Measurements from ENCODE around the gene TP53RK.

The TP53RK gene

GRCh38 chr20:46689082-46689753 lies at the start of gene TP53RK:
Gene TP53RK, minus strand, starts transcription at chr20:46689444. Its CDS starts 30 bp downstream, at chr20:46689414.
- DNase-seq (ENCODE audit: low read depth in 2 of 2), result peak; percentile 97 to 98

- DNase-seq (ENCODE audit: low read depth in 2 of 2), result no peak
These were observed 46.2 kb upstream of the TP53RK start for GRCh38 chr20:46735436-46735835.

- DNase-seq (ENCODE audit: low read depth in 2 of 2), result no peak
These were observed 42.5 kb upstream of the TP53RK start for GRCh38 chr20:46731770-46732169.

- DNase-seq (ENCODE audit: low read depth in 2 of 2), result no peak
These were observed 36.2 kb upstream of the TP53RK start for GRCh38 chr20:46725186-46726165.

- DNase-seq (ENCODE audit: low read depth in 2 of 2), result no peak
These were observed 35.2 kb upstream of the TP53RK start for GRCh38 chr20:46724343-46724959.

GRCh38 chr20:46723039-46723438 lies 33.8 kb upstream of the TP53RK start:
- no peak for DNase-seq (ENCODE audit: low read depth in 2 of 2)

- DNase-seq (ENCODE audit: low read depth in 2 of 2), result no peak
These were observed 33.2 kb upstream of the TP53RK start for GRCh38 chr20:46722450-46722849.

- no peak for DNase-seq (ENCODE audit: low read depth in 2 of 2)
These were observed 32.2 kb upstream of the TP53RK start for GRCh38 chr20:46721476-46721875.

- no peak for DNase-seq (ENCODE audit: low read depth in 2 of 2)
These were observed 31.7 kb upstream of the TP53RK start for GRCh38 chr20:46720776-46721425.

- no peak for DNase-seq (ENCODE audit: low read depth in 2 of 2)
These were observed 30.8 kb upstream of the TP53RK start for GRCh38 chr20:46720019-46720418.

- no peak for DNase-seq (ENCODE audit: low read depth in 2 of 2)
These were observed 28.7 kb upstream of the TP53RK start for GRCh38 chr20:46717818-46718541.

GRCh38 chr20:46715292-46715756 lies 26.1 kb upstream of the TP53RK start:
- DNase-seq (ENCODE audit: low read depth in 2 of 2), result no peak

GRCh38 chr20:46713957-46714834 lies 25.0 kb upstream of the TP53RK start:
- no peak for DNase-seq (ENCODE audit: low read depth in 2 of 2)

GRCh38 chr20:46712056-46712636 lies 22.9 kb upstream of the TP53RK start:
- no peak for DNase-seq (ENCODE audit: low read depth in 2 of 2)

- DNase-seq (ENCODE audit: low read depth in 2 of 2), result no peak
These were observed 21.1 kb upstream of the TP53RK start for GRCh38 chr20:46710153-46710913.

- DNase-seq (ENCODE audit: low read depth in 2 of 2), result no peak
These were observed 20.4 kb upstream of the TP53RK start, which contains the start of gene SLC2A10 for GRCh38 chr20:46709459-46710152. Gene SLC2A10, plus strand, starts transcription at chr20:46709649. Its CDS starts 88 bp downstream, at chr20:46709737.

- no peak for DNase-seq (ENCODE audit: low read depth in 2 of 2)
These were observed 19.8 kb upstream of the TP53RK start for GRCh38 chr20:46709055-46709458.

GRCh38 chr20:46708172-46708860 lies 19.1 kb upstream of the TP53RK start:
- DNase-seq (ENCODE audit: low read depth in 2 of 2), result no peak
